Ovary (tissue), 9 donors: Measurements from ENCODE around the gene YARS1. TPM values are rescaled to one million over a fixed set of nuclear protein-coding genes. Genes with fewer than 3 reads are reported as not detected.

Experiments used
- DNase-seq, 5 donors: peaks; one replicate each; pipeline ENCODE4 v3.0.0-alpha.2; 2019 to 2020
- H3K27ac ChIP-seq, 2 donors: fragments of 200-600 bp; one replicate each; pipeline versions ENCODE4 v1.5.1 to v1.8.0; 2019 to 2022
- H3K27me3 ChIP-seq: fragments of 200-600 bp; one replicate; pipeline ENCODE4 v1.8.0; 2022
- H3K36me3 ChIP-seq: fragments of 200-600 bp; sonication (generic); one replicate; pipeline ENCODE4 v1.5.1; 2019
- H3K4me1 ChIP-seq: one replicate; pipeline ENCODE4 v1.8.1; 2013; ENCODE audit warnings: mild to moderate bottlenecking, moderate library complexity; ENCODE audit not compliant: insufficient read depth
- H3K4me3 ChIP-seq: fragments of 200-600 bp; sonication (generic); one replicate; pipeline ENCODE4 v1.5.1; 2017
- H3K9me3 ChIP-seq, 2 donors: fragments of 200-600 bp in 1 of 2; sonication (generic) in 1 of 2; one replicate each; pipeline versions ENCODE4 v1.5.1 to v1.8.1; 2013 to 2019; ENCODE audit warnings: mild to moderate bottlenecking in 1 of 2, moderate library complexity in 1 of 2
- CTCF ChIP-seq, 3 donors: fragments of 450-650 bp in 2 of 3; fragments of 200-600 bp in 1 of 3; IDR thresholded peaks; one replicate each; pipeline versions ENCODE4 v1.5.1 to v1.8.0; 2016 to 2022; ENCODE audit warnings: antibody characterized with exemption in 3 of 3, mild to moderate bottlenecking in 1 of 3
- EP300 ChIP-seq: sonication (generic); formaldehyde crosslinking; IDR thresholded peaks from one replicate; pipeline ENCODE4 v1.6.1; 2017; ENCODE audit warnings: antibody characterized with exemption
- POLR2A ChIP-seq: fragments of 450-650 bp; IDR thresholded peaks from one replicate; pipeline ENCODE4 v1.6.1; 2017; ENCODE audit warnings: antibody characterized with exemption, mild to moderate bottlenecking, moderate library complexity
- WGBS, 3 donors: extraction: QIAGEN DNeasy Blood & Tissue Kit in 1 of 3; methylation state at CpG; one replicate each; pipeline versions ENCODE4 v1.1.5 to v1.1.7; 2013 to 2017; 5-methylcytosine and 5-hydroxymethylcytosine counted together
- intact Hi-C, 4 donors: fragments of 100-400 bp; cut with DNase I; formaldehyde crosslinking; loops; one replicate each; pipeline versions ENCODE4 v1.11.0 to v1.15.1; 2022 to 2023
- polyA plus RNA-seq, 2 donors: library from polyadenylated mRNA; stranded (reverse); fragments of 200-250 nt in 1 of 2; fragments of 350-450 nt in 1 of 2; fragmentation: Illumina TruSeq in 1 of 2; extraction: RNeasy Lipid Tissue Mini Kit (QIAGEN cat#74804) in 1 of 2; gene quantifications; one replicate each; pipeline ENCODE4 v1.2.3, GENCODE V29; 2013 to 2014
- total RNA-seq, 7 donors: library from RNA; depleted of rRNA in 2 of 7; stranded (reverse); fragments of >200 nt in 2 of 7; fragmentation: NEBNext Ultra II Directional in 3 of 7; extraction: Animal tissue kit (Norgen Biotek cat#: 25700) in 3 of 7; gene quantifications; one replicate each; pipeline versions ENCODE4 v1.1.0 to v1.2.4, GENCODE V29; 2016 to 2023
- donor health status: DM: no; HTN: no; CAD: no; lungs with moderate emphysema.
- donor health status: DM: no; HTN: no; CAD: no.
- donor health status: Bipolar disorder and iron deficiency.
- donor health status: DM: yes; HTN: yes; CAD: no.
- donor health status: DM: no; HTN: no; CAD: no.
- donor health status: DM: yes; HTN: yes; CAD: no.

Gene YARS1
- total and polyA plus RNA-seq, 9 donors: 19.8 to 272 (median 46.2) TPM

GRCh38 chr1:32761253-32761877 is 55.8 kb downstream of the YARS1 start:
- Histone ChIP-seq H3K4me1 (peaks cover 32% of the 10 kb centered on the region), H3K9me3 (no peaks in the 10 kb centered on the region), H3K27me3 (no peaks in the 10 kb centered on the region), H3K27ac (peak overlapping the region; percentile 72 to 85), H3K36me3 (no peaks in the 10 kb centered on the region), H3K4me3 (no peak overlapping the region)
- intact Hi-C loops: no loop called here
- DNase-seq: peak; percentile 66 to 76 (median 72)
- WGBS, 3 donors: 25 to 38% (median 28%) methylated on average over 10 of the region's 10 CpGs
- TF ChIP-seq CTCF (IDR thresholded peaks at IDR 0.05) (no peak), POLR2A (no peak), EP300 (no peak)

DNA sequence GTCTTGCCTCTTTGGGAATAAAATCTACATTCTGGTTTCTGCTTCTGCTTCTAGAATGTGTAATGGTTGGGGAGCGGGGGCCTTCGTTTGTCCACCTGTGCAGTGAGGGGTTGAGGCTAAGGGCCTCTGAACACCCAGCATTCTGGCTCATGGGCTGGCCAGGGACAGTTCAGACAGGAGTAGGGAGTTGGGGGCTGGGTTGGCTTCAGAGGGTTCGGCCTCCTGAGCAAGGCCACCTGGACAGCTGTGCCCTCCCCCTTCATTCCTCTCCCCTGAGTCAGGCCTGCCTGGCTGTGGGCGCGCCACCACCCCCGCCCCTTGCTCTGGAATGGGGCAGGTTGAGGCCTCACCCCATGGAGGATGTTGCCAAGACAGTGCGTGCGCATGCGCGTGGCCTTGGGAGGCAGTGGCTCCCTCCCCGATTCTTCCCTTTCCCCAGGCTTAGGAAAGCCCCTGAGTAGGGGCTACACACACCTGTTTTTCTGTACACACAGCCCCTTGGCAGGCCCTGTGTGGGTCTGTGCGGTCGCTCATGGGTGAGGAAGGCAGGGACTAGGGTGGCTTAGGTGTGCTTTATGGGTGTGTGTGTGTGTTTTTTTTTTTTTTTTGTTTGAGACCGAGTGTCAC is 57.0 kb downstream of the YARS1 start:
- WGBS, 3 donors: 13 to 22% (median 21%) methylated on average over 14 of the region's 14 CpGs
- intact Hi-C loops: no loop called here
- peak; percentile 91 to 97 (median 96) for DNase-seq

GRCh38 chr1:32759521-32759981 is 57.6 kb downstream of the YARS1 start:
- Histone ChIP-seq H3K9me3 (no peaks in the 10 kb centered on the region), H3K4me1 (peaks cover 20% of the 10 kb centered on the region), H3K36me3 (no peaks in the 10 kb centered on the region), H3K27me3 (no peaks in the 10 kb centered on the region), H3K27ac (peak overlapping the region; percentile 72 to 85), H3K4me3 (no peak overlapping the region)
- intact Hi-C loops: no loop called here
- peak in 3 of 5 donors; percentile 47 to 59 (median 56) for DNase-seq
- WGBS, 3 donors: 32 to 46% (median 38%) methylated on average over 5 of the region's 5 CpGs
- TF ChIP-seq CTCF (IDR thresholded peaks at IDR 0.05) (no peak), POLR2A (no peak), EP300 (no peak)

More for the DNA sequence above, 57.0 kb downstream of the YARS1 start:
- Histone ChIP-seq H3K27ac (peak overlapping the region; percentile 72 to 85), H3K36me3 (no peaks in the 10 kb centered on the region), H3K4me1 (peaks cover 22% of the 10 kb centered on the region), H3K27me3 (no peaks in the 10 kb centered on the region), H3K4me3 (no peak overlapping the region), H3K9me3 (no peaks in the 10 kb centered on the region)
- no peak for TF ChIP-seq EP300
- TF ChIP-seq POLR2A: no peak
- no peak for TF ChIP-seq CTCF (IDR thresholded peaks at IDR 0.05)

DNA sequence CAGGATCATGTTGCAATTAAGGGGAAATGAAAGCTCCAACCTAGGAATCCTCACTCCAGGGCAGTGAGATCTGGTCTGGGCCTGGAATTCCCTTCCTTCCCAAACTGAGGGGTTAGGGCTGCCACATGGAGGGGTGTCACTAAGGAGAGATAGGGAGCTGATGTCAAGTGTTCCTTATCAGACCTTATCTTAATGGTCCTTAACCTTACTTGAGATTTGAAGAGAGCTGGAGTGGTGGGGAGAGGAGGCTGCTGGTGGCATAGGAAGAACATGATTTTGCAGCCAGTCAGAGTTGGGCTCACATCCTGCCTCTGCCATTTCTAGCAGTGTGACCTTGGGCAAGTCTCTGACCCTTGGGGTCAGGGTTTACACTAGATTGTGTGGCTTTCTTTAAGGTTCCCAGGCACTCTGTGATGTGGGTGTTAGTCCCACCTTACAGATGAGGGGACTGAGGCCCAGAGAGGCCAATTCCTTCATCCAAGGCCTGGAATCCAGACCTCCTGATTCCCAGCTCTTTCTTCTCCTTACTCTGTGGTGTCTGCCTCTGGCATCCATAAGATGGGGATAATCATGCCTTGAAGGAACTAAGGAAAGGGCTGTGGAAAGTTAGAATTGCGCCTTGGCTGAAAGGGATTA is 58.2 kb downstream of the YARS1 start:
- no peak for DNase-seq
- Histone ChIP-seq H3K9me3 (no peaks in the 10 kb centered on the region), H3K27ac (peak overlapping the region; percentile 72 to 85), H3K4me3 (no peak overlapping the region), H3K4me1 (peaks cover 20% of the 10 kb centered on the region), H3K36me3 (no peaks in the 10 kb centered on the region), H3K27me3 (no peaks in the 10 kb centered on the region)
- TF ChIP-seq EP300 (no peak), CTCF (IDR thresholded peaks at IDR 0.05) (no peak)
- intact Hi-C loops: no loop called here
- WGBS, 3 donors: 83 to 93% (median 85%) methylated on average over 1 of the region's 1 CpG
